Activated naive CD4-positive, alpha-beta T cell treated with Interleukin-2 at 50 U/mL for 16 hours (primary cell): Measurements from ENCODE around the gene SEZ6L2.
A peak's percentile ranks its signal among the peaks of the same experiment; 100 is the strongest.
"Not testable (repeated sequence)": the region's sequence is repeated elsewhere in the genome, so short reads cannot be mapped to it uniquely, and the experiment has no call there.

Source experiments
- DNase-seq: peaks from one replicate; pipeline ENCODE4 v3.0.0-alpha.2; 2020

The SEZ6L2 gene

GRCh38 chr16:29909851-29910250, 10.5 kb upstream of the SEZ6L2 start:
- DNase-seq: not testable (repeated sequence)

- no peak for DNase-seq
Measured at GRCh38 chr16:29909391-29909790, 10.0 kb upstream of the SEZ6L2 start.

GRCh38 chr16:29908719-29909220, 9.4 kb upstream of the SEZ6L2 start:
- DNase-seq: no peak

GRCh38 chr16:29907973-29908372, 8.6 kb upstream of the SEZ6L2 start:
- no peak for DNase-seq

- no peak for DNase-seq
Measured at GRCh38 chr16:29906520-29907244, 7.3 kb upstream of the SEZ6L2 start.

- no peak for DNase-seq
Measured at GRCh38 chr16:29905668-29906067, 6.3 kb upstream of the SEZ6L2 start.

- DNase-seq: no peak
Measured at GRCh38 chr16:29904947-29905346, 5.6 kb upstream of the SEZ6L2 start.

- no peak for DNase-seq
Measured at GRCh38 chr16:29903590-29903989, 4.2 kb upstream of the SEZ6L2 start.

GRCh38 chr16:29901607-29901945, 2.2 kb upstream of the SEZ6L2 start:
- DNase-seq: no peak

- DNase-seq: no peak
Measured at GRCh38 chr16:29900888-29901606, 1.7 kb upstream of the SEZ6L2 start.

GRCh38 chr16:29900102-29900887, 945 bp upstream of the SEZ6L2 start, which contains the start of gene ASPHD1:
Gene ASPHD1 (plus strand): TSS chr16:29900488. CDS start chr16:29900972, 484 bp downstream.
- peak; percentile 81 for DNase-seq

GRCh38 chr16:29898804-29899515, 390 bp downstream of the SEZ6L2 start:
- no peak for DNase-seq

GRCh38 chr16:29898135-29898803, 1.1 kb downstream of the SEZ6L2 start:
- DNase-seq: no peak

- no peak for DNase-seq
Measured at GRCh38 chr16:29897333-29897732, 2.0 kb downstream of the SEZ6L2 start.

- DNase-seq: no peak
Measured at GRCh38 chr16:29896841-29897240, 2.5 kb downstream of the SEZ6L2 start.

- no peak for DNase-seq
Measured at GRCh38 chr16:29894352-29894751, 5.0 kb downstream of the SEZ6L2 start.

GRCh38 chr16:29893553-29893952, 5.8 kb downstream of the SEZ6L2 start:
- no peak for DNase-seq

GRCh38 chr16:29892458-29892813, 6.9 kb downstream of the SEZ6L2 start:
- DNase-seq: no peak

GRCh38 chr16:29891525-29892457, 7.6 kb downstream of the SEZ6L2 start:
- no peak for DNase-seq

GRCh38 chr16:29889372-29889771, 10.0 kb downstream of the SEZ6L2 start:
- not testable (repeated sequence) for DNase-seq

GRCh38 chr16:29883987-29884386, 15.4 kb downstream of the SEZ6L2 start:
- DNase-seq: no peak
